ENCODE results near the gene ANKRD17. TPM values are rescaled to one million over a fixed set of nuclear protein-coding genes. Genes with fewer than 3 reads are reported as not detected.

The ANKRD17 gene
- polyA plus RNA-seq, 1 of the 3 experiments (the other 2 are of a cell fraction): 25.6 TPM

- Histone ChIP-seq H3K4me3 (ENCODE audit: low read depth in 2 of 2, low read length in 1 of 2) (no peak overlapping the region), H3K27ac (ENCODE audit: low read depth in 2 of 2, low read length in 1 of 2) (no peak overlapping the region), H3K9me3 (no peaks in the 10 kb centered on the region), H3K4me2 (no peak overlapping the region), H4K20me1 (ENCODE audit: insufficient read depth) (peaks cover 76% of the 10 kb centered on the region), H3K36me3 (replicated peaks in 1 of 2; ENCODE audit: control insufficient read depth in 1 of 2, insufficient read depth in 2 of 2, low read length in 1 of 2) (peaks cover 11 to 38% of the 10 kb centered on the region in 2 experiments), H3K4me1 (ENCODE audit: control insufficient read depth in 1 of 2, insufficient read depth in 2 of 2, low read depth in 1 of 2, low read length in 1 of 2) (peaks cover 0 to 4% of the 10 kb centered on the region in 2 experiments; a peak in 1 of 4 replicates), H3K9ac (no peak overlapping the region), H3F3A (replicated peaks; ENCODE audit: insufficient read depth) (peaks cover 10% of the 10 kb centered on the region), H3K27me3 (ENCODE audit: insufficient read depth) (no peaks in the 10 kb centered on the region), H3K79me2 (ENCODE audit: insufficient read depth) (peaks cover 100% of the 10 kb centered on the region), H2AFZ (ENCODE audit: low read depth) (no peak overlapping the region), H3K9me2 (no peaks in the 10 kb centered on the region)
- 98% methylated on average over 2 of the region's 2 CpGs for WGBS (ENCODE audit: low lambda C conversion rate)
- TF ChIP-seq GABPA (IDR thresholded peaks at IDR 0.05; ENCODE audit: low read depth) (no peak), CTCF (IDR thresholded peaks at IDR 0.05) (peak; percentile 32)
- no peak for DNase-seq
- CTCF ChIA-PET: interaction anchor here (1.1 kb wide), 1 partner anchor 114 kb away, joined by 3 read pairs; no protein-coding TSS in a partner anchor
- POLR2A ChIA-PET: no interaction called here
These were observed 7.2 kb downstream of the ANKRD17 start for GRCh38 chr4:73251384-73251783.

- Histone ChIP-seq H3K4me2 (no peak overlapping the region), H3K9me2 (no peaks in the 10 kb centered on the region), H3K27me3 (ENCODE audit: insufficient read depth) (no peaks in the 10 kb centered on the region), H3K9ac (no peak overlapping the region), H3F3A (replicated peaks; ENCODE audit: insufficient read depth) (peaks cover 10% of the 10 kb centered on the region), H3K4me3 (ENCODE audit: low read depth in 2 of 2, low read length in 1 of 2) (no peak overlapping the region), H3K9me3 (no peaks in the 10 kb centered on the region), H4K20me1 (ENCODE audit: insufficient read depth) (peaks cover 76% of the 10 kb centered on the region), H3K27ac (ENCODE audit: low read depth in 2 of 2, low read length in 1 of 2) (no peak overlapping the region), H3K4me1 (ENCODE audit: control insufficient read depth in 1 of 2, insufficient read depth in 2 of 2, low read depth in 1 of 2, low read length in 1 of 2) (0 out of 4 replicates have a peak, but pooled peaks cover 0 to 4% of the 10 kb centered on the region in 2 experiments), H3K36me3 (replicated peaks in 1 of 2; ENCODE audit: control insufficient read depth in 1 of 2, insufficient read depth in 2 of 2, low read length in 1 of 2) (peaks cover 5 to 36% of the 10 kb centered on the region in 2 experiments), H3K79me2 (ENCODE audit: insufficient read depth) (peaks cover 100% of the 10 kb centered on the region), H2AFZ (ENCODE audit: low read depth) (no peak overlapping the region)
- CTCF ChIA-PET: interaction anchor here (1.1 kb wide), 1 partner anchor 114 kb away, joined by 3 read pairs; no protein-coding TSS in a partner anchor
- TF ChIP-seq EZH2phosphoT487 (IDR thresholded peaks at IDR 0.05; ENCODE audit: borderline replicate concordance, low read depth) (no peak), GABPA (IDR thresholded peaks at IDR 0.05; ENCODE audit: low read depth) (no peak), PBX3 (IDR thresholded peaks at IDR 0.05) (no peak)
- 95% methylated on average over 9 of the region's 9 CpGs for WGBS (ENCODE audit: low lambda C conversion rate)
- DNase-seq: no peak
- POLR2A ChIA-PET: no interaction called here
These were observed 8.0 kb downstream of the ANKRD17 start for GRCh38 chr4:73250642-73251041.

GRCh38 chr4:73248821-73249220 is 9.8 kb downstream of the ANKRD17 start:
- no peaks in the 10 kb centered on the region for H3K27me3 ChIP-seq (ENCODE audit: insufficient read depth)
- no peaks in the 10 kb centered on the region for H3F3A ChIP-seq (replicated peaks; ENCODE audit: insufficient read depth)
- no peak overlapping the region for H3K27ac ChIP-seq (ENCODE audit: low read depth in 2 of 2, low read length in 1 of 2)
- H3K4me2 ChIP-seq: no peak overlapping the region
- ChIA-PET CTCF (interaction anchor here (2.6 kb wide), 1 partner anchor 9 kb away, joined by 13 read pairs; the partner anchor contains the start of gene ANKRD17), POLR2A (no interaction called here)
- no peak overlapping the region for H3K9ac ChIP-seq
- no peaks in the 10 kb centered on the region for H3K9me2 ChIP-seq
- TF ChIP-seq ZBTB33 (IDR thresholded peaks at IDR 0.05; ENCODE audit: borderline replicate concordance, low read depth) (no peak), GABPA (IDR thresholded peaks at IDR 0.05; ENCODE audit: low read depth) (no peak), USF1 (IDR thresholded peaks at IDR 0.05; ENCODE audit: borderline replicate concordance, low read depth) (no peak), RXRA (IDR thresholded peaks at IDR 0.05; ENCODE audit: borderline replicate concordance, low read depth) (no peak), SMC3 (IDR thresholded peaks at IDR 0.05; ENCODE audit: low read depth, low read length) (no peak), GATA2 (CRISPR knock-in tag; IDR thresholded peaks at IDR 0.05) (no peak), POLR2AphosphoS5 (IDR thresholded peaks at IDR 0.05; ENCODE audit: low read depth, low read length) (no peak)
- no peaks in the 10 kb centered on the region for H3K4me1 ChIP-seq (ENCODE audit: control insufficient read depth in 1 of 2, insufficient read depth in 2 of 2, low read depth in 1 of 2, low read length in 1 of 2)
- no peak overlapping the region for H3K4me3 ChIP-seq (ENCODE audit: low read depth in 2 of 2, low read length in 1 of 2)
- H2AFZ ChIP-seq (ENCODE audit: low read depth): no peak overlapping the region
- H4K20me1 ChIP-seq (ENCODE audit: insufficient read depth): peaks cover 72% of the 10 kb centered on the region
- peaks cover 100% of the 10 kb centered on the region for H3K79me2 ChIP-seq (ENCODE audit: insufficient read depth)
- no peak for DNase-seq
- no peaks in the 10 kb centered on the region for H3K9me3 ChIP-seq
- peaks cover 8 to 36% of the 10 kb centered on the region in 2 experiments for H3K36me3 ChIP-seq (replicated peaks in 1 of 2; ENCODE audit: control insufficient read depth in 1 of 2, insufficient read depth in 2 of 2, low read length in 1 of 2)

Data from SK-N-SH (cell line).